GM19324 (cell line): ENCODE data around the gene USP32.
"Not testable (repeated sequence)": the region's sequence is repeated elsewhere in the genome, so short reads cannot be mapped to it uniquely, and the experiment has no call there.

ENCODE experiments used
- ATAC-seq: cut with Tn5 transposase; IDR thresholded peaks from one replicate; pipeline ENCODE4 v1.9.1; 2021; ENCODE audit warnings: mild to moderate bottlenecking, moderate library complexity; ENCODE audit not compliant: unreplicated experiment, low FRiP score

The USP32 gene

GRCh38 chr17:60406887-60407286 lies 15.0 kb upstream of the USP32 start:
- ATAC-seq, result no peak

DNA sequence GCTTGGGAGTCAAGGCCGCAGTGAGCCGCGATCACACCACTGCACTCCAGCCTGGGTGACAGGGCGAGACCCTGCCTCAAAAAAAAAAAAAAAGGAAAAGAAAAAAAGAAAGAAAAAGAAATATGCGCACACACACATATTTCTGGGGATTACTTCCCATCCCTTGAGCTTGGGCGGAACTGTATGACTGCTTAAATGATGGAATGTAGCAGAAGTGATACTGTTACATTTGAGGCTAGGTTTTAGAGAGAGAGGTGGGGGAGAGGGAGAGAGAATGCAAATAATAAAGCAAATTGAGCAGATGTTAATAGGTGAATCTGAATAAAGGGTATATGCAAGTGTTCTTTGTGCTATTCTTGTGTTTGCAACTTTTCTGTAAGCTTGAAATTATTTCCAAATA lies 12.0 kb upstream of the USP32 start:
- no peak for ATAC-seq

DNA sequence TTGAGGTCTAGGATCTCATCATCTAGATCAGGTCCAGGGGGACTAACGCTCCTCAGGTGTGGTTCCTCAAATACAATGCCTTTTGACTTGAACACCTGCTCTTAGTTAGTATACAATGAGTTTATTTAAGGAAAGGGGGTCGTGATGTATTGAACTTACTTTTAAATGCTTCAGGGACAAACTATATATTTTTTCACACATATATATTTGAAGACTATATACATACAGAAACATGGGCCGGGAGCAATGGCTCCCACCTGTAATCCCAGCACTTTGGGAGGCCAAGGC lies 11.5 kb upstream of the USP32 start:
- ATAC-seq, result no peak

DNA sequence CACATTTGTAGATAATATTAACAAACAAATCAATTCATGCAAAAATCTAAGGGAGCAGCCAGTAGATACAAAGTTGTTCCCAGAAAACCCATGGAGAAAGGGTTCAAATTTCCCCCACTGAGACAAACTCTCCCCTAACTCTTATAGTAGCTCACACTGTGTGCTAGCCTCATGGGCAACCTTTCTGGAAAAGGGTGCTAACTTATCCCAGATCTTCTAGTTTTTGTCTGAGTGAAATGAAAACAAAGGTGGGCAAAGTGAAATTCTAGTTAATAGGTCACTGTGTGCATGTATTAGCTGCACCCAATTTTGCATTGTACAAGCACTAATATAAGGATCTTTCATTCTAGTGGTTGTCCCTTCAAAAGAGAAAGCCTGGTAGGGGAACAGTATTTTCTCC lies 9.9 kb upstream of the USP32 start:
- no peak for ATAC-seq

DNA sequence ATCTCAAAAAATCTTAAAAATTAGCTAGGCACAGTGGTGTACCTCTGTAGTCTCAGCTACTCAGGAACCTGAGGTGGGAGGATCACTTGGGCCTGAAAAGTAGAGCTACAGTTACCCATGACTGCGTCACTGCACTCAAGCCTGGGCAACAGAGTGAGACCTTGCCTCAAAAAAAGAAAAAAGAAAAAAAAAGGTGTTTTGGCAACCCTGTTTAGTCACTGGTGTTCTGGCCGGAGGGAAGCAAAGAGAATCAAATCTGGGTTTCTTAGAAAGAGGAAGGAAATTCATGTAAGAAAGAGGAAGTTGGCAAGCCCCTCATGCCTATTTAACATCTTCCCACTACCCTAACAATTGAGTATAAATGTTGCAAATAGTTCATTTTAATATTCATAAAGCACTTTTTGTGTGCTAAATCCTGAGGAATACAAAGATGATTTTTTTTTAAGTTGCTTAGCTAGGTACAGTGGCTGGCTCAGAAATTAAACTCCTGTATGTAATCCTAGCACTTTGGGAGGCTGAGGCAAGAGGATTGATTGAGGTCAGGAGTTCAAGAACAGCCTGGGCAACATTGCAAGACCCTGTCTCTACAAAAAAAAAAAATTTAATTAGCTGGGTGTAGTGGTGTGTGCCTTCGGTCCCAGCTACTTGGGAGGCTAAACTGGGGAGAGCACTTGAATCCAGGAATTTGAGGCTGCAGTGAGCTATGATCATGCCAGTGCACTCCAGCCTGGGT lies 6.5 kb upstream of the USP32 start:
- ATAC-seq, result no peak

DNA sequence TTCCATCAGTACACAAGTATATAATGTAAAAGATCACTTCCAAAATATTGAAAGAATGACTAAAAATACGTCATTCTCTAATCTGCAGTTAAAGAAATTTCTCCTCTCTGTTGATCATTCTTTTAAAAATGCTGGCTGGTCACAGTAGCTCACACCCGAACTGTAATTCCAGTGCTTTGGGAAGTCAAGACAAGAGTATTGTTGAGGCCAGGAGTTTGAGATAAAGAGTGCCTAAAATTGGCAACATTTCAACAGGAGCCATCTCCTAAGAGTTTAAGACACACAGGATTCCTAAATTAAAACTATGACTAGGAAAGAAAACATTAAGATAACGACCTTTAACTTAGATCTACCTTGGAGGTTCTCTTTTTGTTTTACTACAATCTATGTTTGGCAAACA lies 4.5 kb upstream of the USP32 start:
- no peak for ATAC-seq

DNA sequence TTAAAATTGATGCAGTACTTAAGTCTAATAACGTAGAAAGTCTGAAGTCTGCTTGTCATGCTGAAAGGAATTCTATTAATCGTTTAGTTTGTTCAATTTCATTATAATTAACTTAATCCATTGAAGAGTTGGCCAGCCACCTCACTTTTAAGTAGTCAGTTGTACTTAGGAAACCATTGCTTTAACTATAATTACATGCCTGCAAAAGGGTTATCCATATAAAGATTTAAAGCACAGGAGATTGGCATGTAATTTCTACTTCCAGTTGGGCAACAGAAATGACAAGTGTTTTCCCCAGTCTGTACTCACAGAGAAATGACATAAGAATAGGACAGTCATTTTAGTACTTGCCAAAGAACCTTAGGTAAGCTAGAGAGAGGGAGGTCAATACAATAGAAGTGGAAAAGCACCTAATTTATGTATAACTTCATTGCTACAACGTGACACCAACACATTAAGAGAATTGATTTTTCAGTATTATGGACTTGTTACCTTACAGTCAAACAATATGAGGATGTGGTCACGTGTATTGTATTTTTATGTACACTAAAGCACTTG lies 3.7 kb upstream of the USP32 start:
- ATAC-seq, result no peak

GRCh38 chr17:60393840-60394723 lies 2.1 kb upstream of the USP32 start:
- no peak for ATAC-seq

- ATAC-seq, result no peak
Observed at GRCh38 chr17:60392845-60393702, 1.1 kb upstream of the USP32 start.

- ATAC-seq, result peak; percentile 24
Observed at GRCh38 chr17:60391471-60392041, 377 bp downstream of the USP32 start.

DNA sequence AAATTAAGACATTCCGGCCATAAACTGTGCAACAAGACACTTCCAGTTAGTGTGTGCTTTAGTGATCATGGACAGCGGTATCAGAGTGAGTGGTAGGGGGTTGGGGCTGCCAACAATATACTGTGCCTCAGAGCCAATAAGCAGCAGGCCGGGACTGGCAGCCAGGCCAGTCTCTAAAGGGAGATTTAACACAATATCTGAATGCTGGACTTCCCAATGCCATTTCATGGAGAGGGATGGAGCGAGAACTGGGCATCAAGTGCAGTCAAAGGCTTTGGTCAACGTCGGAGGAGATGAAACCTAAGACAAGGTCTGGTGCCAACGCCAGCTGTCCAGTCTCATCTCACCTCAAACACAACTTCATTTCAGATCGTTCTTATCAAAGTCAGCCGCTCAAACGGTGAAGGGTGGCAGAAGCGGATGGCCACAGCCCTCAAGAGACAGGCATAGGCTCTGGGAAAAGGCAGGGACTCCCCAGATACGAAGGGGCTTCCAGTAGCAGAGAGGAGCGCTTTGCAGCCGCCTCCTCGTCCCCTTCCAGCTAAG lies 935 bp downstream of the USP32 start:
- ATAC-seq, result no peak

GRCh38 chr17:60390186-60390585 lies 1.7 kb downstream of the USP32 start:
- no peak for ATAC-seq

GRCh38 chr17:60388742-60389141 lies 3.2 kb downstream of the USP32 start:
- ATAC-seq, result no peak

GRCh38 chr17:60387666-60388065 lies 4.3 kb downstream of the USP32 start:
- ATAC-seq, result no peak

GRCh38 chr17:60386147-60387058 lies 5.5 kb downstream of the USP32 start:
- no peak for ATAC-seq

DNA sequence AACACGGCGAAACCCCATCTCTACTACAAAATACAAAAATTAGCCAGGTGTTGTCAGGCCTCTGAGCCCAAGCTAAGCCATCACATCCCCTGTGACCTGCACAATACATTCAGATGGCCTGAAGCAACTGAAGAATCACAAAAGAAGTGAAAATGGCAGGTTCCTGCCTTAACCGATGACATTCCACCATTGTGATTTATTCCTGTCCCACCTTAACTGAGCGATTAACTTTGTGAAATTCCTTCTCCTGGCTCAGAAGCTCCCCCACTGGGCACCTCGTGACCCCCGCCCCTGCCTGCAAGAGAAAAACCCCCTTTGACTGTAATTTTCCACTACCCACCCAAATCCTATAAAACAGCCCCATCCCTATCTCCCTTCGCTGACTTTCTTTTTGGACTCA lies 7.0 kb downstream of the USP32 start:
- not testable (repeated sequence) for ATAC-seq

- no peak for ATAC-seq
Observed at GRCh38 chr17:60383379-60383778, 8.6 kb downstream of the USP32 start.

DNA sequence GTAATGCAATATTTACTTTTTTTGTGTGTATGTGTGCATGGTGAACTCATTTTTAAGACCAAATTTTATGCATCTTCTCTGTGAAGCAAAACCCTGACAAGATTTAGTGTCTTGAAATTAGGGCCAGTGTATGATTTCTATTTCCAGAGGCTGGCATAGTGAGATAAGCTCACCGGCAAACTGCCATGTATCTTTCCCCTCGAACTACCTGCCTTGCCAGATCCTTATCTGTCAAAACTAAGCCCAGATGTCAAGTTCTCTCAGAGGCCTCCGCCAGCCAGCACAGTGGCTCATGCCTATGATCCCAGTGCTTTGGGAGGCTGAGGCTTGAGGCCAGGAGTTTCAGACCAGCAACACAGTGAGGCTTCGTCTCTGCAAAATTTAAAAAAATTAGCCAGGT lies 10.0 kb downstream of the USP32 start:
- no peak for ATAC-seq

DNA sequence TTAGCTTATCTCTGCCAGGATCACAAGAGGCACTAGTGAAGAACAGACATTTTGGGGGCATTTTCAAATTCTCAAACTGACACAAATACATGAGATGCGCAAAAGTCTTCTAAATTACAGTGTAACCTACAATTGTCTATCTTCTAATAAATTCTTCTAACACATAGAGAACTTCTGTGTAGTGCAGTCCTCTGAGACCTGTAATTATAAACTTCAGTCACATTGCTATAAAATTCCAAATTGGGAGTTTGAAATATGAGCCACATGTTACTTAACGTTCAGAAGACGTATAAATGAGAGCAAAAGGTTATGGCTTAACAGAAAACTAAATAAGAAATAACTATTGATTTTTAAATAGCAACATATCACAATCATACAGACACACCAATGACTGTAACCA lies 12.5 kb downstream of the USP32 start:
- not testable (repeated sequence) for ATAC-seq
